ENCODE results near the gene SLC12A2.

Gene SLC12A2

GRCh38 chr5:128083033-128083810, at the start of gene SLC12A2:
SLC12A2 (plus strand) TSS chr5:128083766; CDS start chr5:128083955, 189 bp downstream.
- peak within 1 kb of the TSS; percentile 91 for H3K27ac ChIP-seq
- TF ChIP-seq ZFX (IDR thresholded peaks at IDR 0.05), result no peak; the same call in 1 of the 2 replicates
- TF ChIP-seq, protein P1, sequence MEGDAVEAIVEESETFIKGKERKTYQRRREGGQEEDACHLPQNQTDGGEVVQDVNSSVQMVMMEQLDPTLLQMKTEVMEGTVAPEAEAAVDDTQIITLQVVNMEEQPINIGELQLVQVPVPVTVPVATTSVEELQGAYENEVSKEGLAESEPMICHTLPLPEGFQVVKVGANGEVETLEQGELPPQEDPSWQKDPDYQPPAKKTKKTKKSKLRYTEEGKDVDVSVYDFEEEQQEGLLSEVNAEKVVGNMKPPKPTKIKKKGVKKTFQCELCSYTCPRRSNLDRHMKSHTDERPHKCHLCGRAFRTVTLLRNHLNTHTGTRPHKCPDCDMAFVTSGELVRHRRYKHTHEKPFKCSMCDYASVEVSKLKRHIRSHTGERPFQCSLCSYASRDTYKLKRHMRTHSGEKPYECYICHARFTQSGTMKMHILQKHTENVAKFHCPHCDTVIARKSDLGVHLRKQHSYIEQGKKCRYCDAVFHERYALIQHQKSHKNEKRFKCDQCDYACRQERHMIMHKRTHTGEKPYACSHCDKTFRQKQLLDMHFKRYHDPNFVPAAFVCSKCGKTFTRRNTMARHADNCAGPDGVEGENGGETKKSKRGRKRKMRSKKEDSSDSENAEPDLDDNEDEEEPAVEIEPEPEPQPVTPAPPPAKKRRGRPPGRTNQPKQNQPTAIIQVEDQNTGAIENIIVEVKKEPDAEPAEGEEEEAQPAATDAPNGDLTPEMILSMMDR (conservative IDR thresholded peaks at IDR 0.05), result no peak

DNA sequence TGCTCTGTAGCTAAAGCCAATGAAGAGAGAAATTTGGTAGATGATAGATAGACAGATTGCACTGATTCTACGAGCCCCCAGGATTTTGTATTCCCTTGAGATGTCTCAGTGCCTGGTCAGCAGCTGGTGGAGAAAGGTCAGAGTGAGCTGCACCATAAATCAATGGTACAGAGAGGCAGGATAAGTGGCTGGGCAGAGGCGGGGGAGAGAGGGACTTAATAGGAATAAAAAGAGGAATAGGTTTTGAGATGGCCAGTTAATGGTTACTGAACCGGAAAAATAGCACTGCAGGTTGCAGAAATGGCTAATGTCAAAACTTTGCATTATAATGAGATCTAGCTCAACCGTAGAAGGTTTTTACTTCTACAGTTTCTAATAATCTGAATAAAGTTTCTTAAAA, 47.9 kb upstream of the SLC12A2 start:
- TF ChIP-seq, protein P1 (conservative IDR thresholded peaks at IDR 0.05), result no peak
- no peak for TF ChIP-seq ZFX (IDR thresholded peaks at IDR 0.05)
- H3K27ac ChIP-seq, result no peak overlapping the region

- no peak overlapping the region for H3K27ac ChIP-seq
- no peak for TF ChIP-seq ZFX (IDR thresholded peaks at IDR 0.05)
- TF ChIP-seq, protein P1 (conservative IDR thresholded peaks at IDR 0.05), result no peak
Measured at GRCh38 chr5:128036950-128037349, 46.6 kb upstream of the SLC12A2 start.

DNA sequence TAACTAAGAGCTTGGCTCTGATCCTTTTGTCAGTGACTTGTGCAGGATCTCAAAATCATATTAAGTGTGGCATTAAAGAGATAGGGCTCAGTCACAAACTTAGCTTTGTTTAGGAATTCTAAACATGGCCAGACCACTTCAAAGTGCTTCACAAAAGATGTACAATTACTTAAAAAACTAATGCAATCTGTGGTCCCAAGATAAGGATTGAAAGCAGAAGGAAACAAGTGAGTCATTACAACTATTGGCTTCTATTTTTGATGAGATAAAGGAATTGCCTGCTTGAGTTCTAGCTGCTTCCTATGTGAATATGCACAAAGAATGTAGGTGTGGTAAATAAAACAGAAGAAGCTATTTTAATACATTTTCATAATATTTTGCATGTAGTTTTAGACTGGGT, 44.9 kb upstream of the SLC12A2 start:
- no peak overlapping the region for H3K27ac ChIP-seq
- TF ChIP-seq, protein P1 (conservative IDR thresholded peaks at IDR 0.05), result no peak
- no peak for TF ChIP-seq ZFX (IDR thresholded peaks at IDR 0.05)

DNA sequence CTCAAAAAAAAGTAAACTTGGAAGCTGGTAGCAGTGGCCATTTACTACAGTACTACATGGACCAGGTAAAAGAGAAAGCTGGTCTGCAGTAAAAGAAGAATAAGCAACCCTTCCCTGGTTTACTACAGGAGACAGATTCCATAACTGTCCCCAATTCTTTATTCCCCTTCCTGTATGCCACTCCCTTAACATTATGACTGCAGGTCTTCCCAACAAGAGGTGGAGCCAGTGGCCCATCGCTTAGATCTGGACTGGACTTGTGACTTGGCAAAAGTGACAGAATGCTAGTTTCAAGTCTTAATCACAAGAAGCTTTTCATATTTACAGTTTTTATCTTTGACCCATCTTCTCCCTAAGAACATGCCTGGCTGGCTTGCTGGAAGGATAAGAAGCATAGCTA, 42.6 kb upstream of the SLC12A2 start:
- H3K27ac ChIP-seq, result no peak overlapping the region
- TF ChIP-seq ZFX (IDR thresholded peaks at IDR 0.05), result no peak
- TF ChIP-seq, protein P1 (conservative IDR thresholded peaks at IDR 0.05), result no peak

DNA sequence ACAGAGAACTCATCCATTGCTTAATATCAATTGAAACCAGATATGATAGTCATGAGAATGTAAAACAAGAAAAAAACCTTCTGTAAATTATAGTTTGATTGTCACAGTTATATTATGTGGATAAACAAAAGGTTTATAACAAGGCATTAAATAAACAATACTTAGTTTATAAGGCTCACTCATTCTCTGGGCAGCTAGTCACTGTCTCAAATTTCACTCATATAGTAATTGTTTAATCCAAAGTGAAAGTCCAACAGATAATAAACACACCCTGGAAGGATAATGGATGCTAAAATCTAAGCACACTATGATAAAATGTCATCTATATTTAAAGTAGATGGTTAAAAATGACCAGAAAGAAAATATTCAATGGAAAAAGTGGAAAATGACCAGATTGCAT, 30.8 kb upstream of the SLC12A2 start:
- no peak for TF ChIP-seq ZFX (IDR thresholded peaks at IDR 0.05)
- TF ChIP-seq, protein P1 (conservative IDR thresholded peaks at IDR 0.05), result no peak
- H3K27ac ChIP-seq, result peak overlapping the region; percentile 80

DNA sequence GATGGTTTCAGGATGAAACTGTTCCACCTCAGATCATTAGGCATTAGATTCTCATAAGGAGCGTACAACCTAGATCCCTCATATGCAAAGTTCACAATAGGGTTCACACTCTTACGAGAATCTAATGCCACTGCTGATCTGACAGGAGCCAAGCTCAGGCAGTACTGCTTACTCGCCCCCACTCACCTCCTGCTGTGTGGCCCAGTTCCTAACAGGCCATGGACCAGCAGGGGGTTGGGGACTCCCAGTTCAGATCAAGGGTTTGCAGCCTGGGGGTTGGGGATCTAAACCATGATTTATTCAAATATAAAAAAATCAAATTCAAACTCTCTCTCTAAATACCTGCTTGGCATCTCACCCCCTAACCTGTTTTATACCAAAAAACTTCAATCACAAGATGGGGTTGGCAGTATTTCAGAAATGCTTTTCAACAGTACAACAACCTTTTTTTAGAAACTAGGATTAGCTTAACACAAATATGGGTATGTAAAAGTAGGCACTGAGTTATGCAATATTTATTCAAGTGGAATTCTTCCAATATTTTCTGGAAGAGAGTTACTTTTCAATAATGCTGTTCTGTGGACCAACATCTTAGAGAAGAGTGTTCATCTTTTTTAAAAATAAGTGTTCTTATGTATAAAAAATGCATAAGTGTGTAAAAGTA, 30.1 kb upstream of the SLC12A2 start:
- TF ChIP-seq, protein P1 (conservative IDR thresholded peaks at IDR 0.05), result no peak
- no peak for TF ChIP-seq ZFX (IDR thresholded peaks at IDR 0.05)
- H3K27ac ChIP-seq, result peak overlapping the region; percentile 80
